H1 (cell line): Measurements from ENCODE around the gene MOSMO. TPM values are rescaled to one million over a fixed set of nuclear protein-coding genes. Genes with fewer than 3 reads are reported as not detected.

ENCODE experiments used
- CTCF ChIA-PET: fragments of 300-600 bp; sonication (Branson Sonifier 250); formaldehyde crosslinking; loops from one replicate; lab custom pipeline; 2021; ENCODE audit not compliant: partially characterized antibody; lab: Charles Lee
- POLR2A ChIA-PET: fragments of 300-600 bp; sonication (Branson Sonifier 250); formaldehyde crosslinking; loops from one replicate; lab custom pipeline; 2021; ENCODE audit warnings: inconsistent platforms; ENCODE audit not compliant: partially characterized antibody; lab: Charles Lee
- DNase-seq, 2 experiments: peaks; one replicate each; pipeline versions ENCODE4 v3.0.0 to v3.0.0-alpha.2; 2010 to 2022; ENCODE audit warnings: low spot score in 2 of 2, low read depth in 1 of 2, mixed read lengths in 1 of 2
- FAIRE-seq: peaks from 2 replicates; lab custom pipeline; 2011; peaks lifted over from hg19 to GRCh38; lab: Jason Lieb, UNC
- H2AFZ ChIP-seq: 2 replicates; pipeline ENCODE4 v1.8.1; 2012; ENCODE audit warnings: low read length, inconsistent platforms
- H2AK5ac ChIP-seq: 2 replicates; pipeline ENCODE4 v1.6.1; 2013; ENCODE audit warnings: low read depth, low read length
- H2BK120ac ChIP-seq: replicated peaks from 2 replicates; pipeline ENCODE3; 2013; ENCODE audit warnings: low read depth, low read length, inconsistent platforms
- H2BK12ac ChIP-seq: 2 replicates; pipeline ENCODE4 v1.6.1; 2013; ENCODE audit warnings: low read depth, low read length
- H2BK15ac ChIP-seq: 2 replicates; pipeline ENCODE4 v1.6.1; 2013; ENCODE audit warnings: low read length
- H2BK20ac ChIP-seq: 2 replicates; pipeline ENCODE4 v1.6.1; 2013; ENCODE audit warnings: low read length
- H2BK5ac ChIP-seq: 2 replicates; pipeline ENCODE4 v1.6.1; 2013; ENCODE audit warnings: low read depth, low read length
- H3K14ac ChIP-seq: 2 replicates; pipeline ENCODE4 v1.6.1; 2013; ENCODE audit warnings: inconsistent platforms; ENCODE audit not compliant: insufficient read length
- H3K18ac ChIP-seq: 2 replicates; pipeline ENCODE4 v1.6.1; 2013; ENCODE audit warnings: low read length; ENCODE audit errors: extremely low read depth
- H3K23ac ChIP-seq: 2 replicates; pipeline ENCODE4 v1.6.1; 2013; ENCODE audit warnings: inconsistent platforms; ENCODE audit not compliant: insufficient read length
- H3K23me2 ChIP-seq: 2 replicates; pipeline ENCODE4 v1.6.1; 2013; ENCODE audit warnings: low read depth, low read length
- H3K27ac ChIP-seq: 2 replicates; pipeline ENCODE4 v1.6.1; 2011; ENCODE audit warnings: low read depth, low read length, inconsistent platforms
- H3K27me3 ChIP-seq, 4 experiments: replicated peaks in 1 of 4; 1 replicate in 1 of 4; 2 replicates in 3 of 4; pipeline versions ENCODE4 v1.6.1 to v1.8.1; 2011 to 2013; ENCODE audit warnings: low read length in 3 of 4, mild to moderate bottlenecking in 3 of 4, inconsistent platforms in 2 of 4, mixed read lengths in 2 of 4, moderate library complexity in 1 of 4; ENCODE audit not compliant: control insufficient read depth in 3 of 4, insufficient read depth in 3 of 4; ENCODE audit errors: extremely low read depth in 1 of 4
- H3K36me3 ChIP-seq, 4 experiments: 2 replicates each; pipeline versions ENCODE4 v1.6.1 to v1.8.1; 2011 to 2013; ENCODE audit warnings: mild to moderate bottlenecking in 4 of 4, low read length in 3 of 4, moderate library complexity in 2 of 4, control low read depth in 1 of 4, inconsistent platforms in 1 of 4; ENCODE audit not compliant: insufficient read depth in 4 of 4, control insufficient read depth in 2 of 4
- H3K4ac ChIP-seq: replicated peaks from 2 replicates; pipeline ENCODE3; 2013; ENCODE audit warnings: low read length, low read depth, mixed read lengths, inconsistent platforms; ENCODE audit not compliant: insufficient read length
- H3K4me1 ChIP-seq, 4 experiments: replicated peaks in 1 of 4; 1 replicate in 1 of 4; 2 replicates in 3 of 4; pipeline versions ENCODE4 v1.6.1 to v1.8.1; 2011 to 2013; ENCODE audit warnings: low read length in 3 of 4, inconsistent platforms in 2 of 4, mixed read lengths in 1 of 4; ENCODE audit not compliant: insufficient read depth in 4 of 4, control insufficient read depth in 3 of 4
- H3K4me2 ChIP-seq, 2 experiments: 2 replicates each; pipeline versions ENCODE4 v1.6.1 to v1.8.1; 2011 to 2013; ENCODE audit warnings: low read depth in 2 of 2, low read length in 2 of 2, control low read depth in 1 of 2, inconsistent platforms in 1 of 2, mild to moderate bottlenecking in 1 of 2; ENCODE audit not compliant: insufficient read depth in 1 of 2
- H3K4me3 ChIP-seq, 4 experiments: fragments of 200-600, 300-600 bp in 1 of 4; sonication (generic), shearing (Covaris generic), sonication (Bioruptor Twin) in 1 of 4; 2 replicates each; pipeline versions ENCODE4 v1.5.1 to v1.8.1; 2011 to 2016; ENCODE audit warnings: low read length in 4 of 4, low read depth in 3 of 4, control low read depth in 2 of 4, inconsistent platforms in 2 of 4, mild to moderate bottlenecking in 2 of 4, mixed read lengths in 1 of 4, moderate library complexity in 1 of 4; ENCODE audit not compliant: insufficient read depth in 2 of 4; ENCODE audit errors: extremely low read depth in 1 of 4
- H3K56ac ChIP-seq: replicated peaks from 2 replicates; pipeline ENCODE3; 2013; ENCODE audit warnings: low read depth, mild to moderate bottlenecking, mixed read lengths, low read length, inconsistent platforms; ENCODE audit not compliant: insufficient read length
- H3K79me1 ChIP-seq: 2 replicates; pipeline ENCODE4 v1.6.1; 2013; ENCODE audit warnings: low read depth, low read length, control low read depth
- H3K79me2 ChIP-seq, 2 experiments: 2 replicates each; pipeline versions ENCODE4 v1.6.1 to v1.8.1; 2012 to 2013; ENCODE audit warnings: low read length in 2 of 2, mild to moderate bottlenecking in 2 of 2, inconsistent platforms in 1 of 2; ENCODE audit not compliant: insufficient read depth in 2 of 2, control insufficient read depth in 1 of 2
- H3K9ac ChIP-seq, 4 experiments: replicated peaks in 1 of 4; 1 replicate in 1 of 4; 2 replicates in 3 of 4; pipeline versions ENCODE4 v1.6.1 to v1.8.1; 2011 to 2013; ENCODE audit warnings: low read depth in 3 of 4, low read length in 3 of 4, control low read depth in 2 of 4, mild to moderate bottlenecking in 2 of 4, moderate library complexity in 2 of 4, inconsistent platforms in 1 of 4; ENCODE audit errors: extremely low read depth in 1 of 4
- H3K9me3 ChIP-seq, 2 experiments: 2 replicates each; pipeline versions ENCODE4 v1.6.1 to v1.8.1; 2012 to 2013; ENCODE audit warnings: mild to moderate bottlenecking in 2 of 2, moderate library complexity in 2 of 2, control low read depth in 1 of 2, inconsistent platforms in 1 of 2, low read depth in 1 of 2, low read length in 1 of 2, mixed read lengths in 1 of 2; ENCODE audit not compliant: insufficient read depth in 2 of 2
- H4K20me1 ChIP-seq, 2 experiments: replicated peaks in 1 of 2; 2 replicates each; pipeline versions ENCODE3 to v1.8.1; 2011 to 2013; ENCODE audit warnings: inconsistent platforms in 2 of 2, low read length in 2 of 2, mild to moderate bottlenecking in 1 of 2; ENCODE audit not compliant: insufficient read depth in 2 of 2, control insufficient read depth in 1 of 2
- H4K5ac ChIP-seq: 2 replicates; pipeline ENCODE4 v1.6.1; 2013; ENCODE audit warnings: low read length, low read depth, mixed read lengths, inconsistent platforms; ENCODE audit not compliant: insufficient read length
- H4K8ac ChIP-seq: 2 replicates; pipeline ENCODE4 v1.8.0; 2013; ENCODE audit warnings: mild to moderate bottlenecking, moderate library complexity, low read length, inconsistent platforms; ENCODE audit not compliant: insufficient read depth; ENCODE audit errors: extremely low read depth
- H4K91ac ChIP-seq: replicated peaks from 2 replicates; pipeline ENCODE3; 2013; ENCODE audit warnings: low read length, mixed read lengths, inconsistent platforms; ENCODE audit not compliant: insufficient read length
- ASH2L ChIP-seq: fragments of 200-600, 300-600 bp; sonication (generic); IDR thresholded peaks from one replicate; pipeline ENCODE4 v1.7.1; 2017; ENCODE audit warnings: low read length
- CHD2 ChIP-seq: IDR thresholded peaks from 2 replicates; pipeline ENCODE4 v1.6.1; 2012; ENCODE audit warnings: low read length, improper control_type of control experiment
- CTBP2 ChIP-seq: IDR thresholded peaks from 2 replicates; pipeline ENCODE4 v1.7.0; 2011; ENCODE audit warnings: borderline replicate concordance, mild to moderate bottlenecking, moderate library complexity, mixed read lengths, low read length; ENCODE audit not compliant: insufficient read depth, insufficient read length
- EZH2 ChIP-seq: fragments of 200-600 bp; sonication (generic); IDR thresholded peaks from 2 replicates; pipeline ENCODE4 v1.7.1; 2012; ENCODE audit warnings: low read depth, mild to moderate bottlenecking, moderate library complexity, low read length, inconsistent platforms; ENCODE audit not compliant: severe bottlenecking
- FOSL1 ChIP-seq: IDR thresholded peaks from 2 replicates; pipeline ENCODE4 v1.6.1; 2011; ENCODE audit warnings: mild to moderate bottlenecking, low read depth, low read length, moderate library complexity; ENCODE audit not compliant: insufficient read depth
- GTF2F1 ChIP-seq: IDR thresholded peaks from 2 replicates; pipeline ENCODE4 v1.6.1; 2012; ENCODE audit warnings: low read depth, low read length, improper control_type of control experiment, borderline replicate concordance
- MAFK ChIP-seq: IDR thresholded peaks from 2 replicates; pipeline ENCODE4 v1.6.1; 2012; ENCODE audit warnings: low read depth, mild to moderate bottlenecking, improper control_type of control experiment, low read length
- RAD21 ChIP-seq, 2 experiments: IDR thresholded peaks in 1 of 2; conservative IDR thresholded peaks in 1 of 2; 2 replicates each; pipeline ENCODE4 v1.6.1; 2011; ENCODE audit warnings: low read depth in 2 of 2, low read length in 2 of 2, improper control_type of control experiment in 1 of 2, inconsistent platforms in 1 of 2, mild to moderate bottlenecking in 1 of 2, moderate library complexity in 1 of 2
- SP2 ChIP-seq: IDR thresholded peaks from 2 replicates; pipeline ENCODE4 v1.6.1; 2012; ENCODE audit warnings: mild to moderate bottlenecking, low read length, inconsistent platforms
- TAF1 ChIP-seq: IDR thresholded peaks from 2 replicates; pipeline ENCODE4 v1.6.1; 2011; ENCODE audit warnings: mild to moderate bottlenecking, low read depth, low read length
- YY1 ChIP-seq: IDR thresholded peaks from 2 replicates; pipeline ENCODE4 v1.6.1; 2011; ENCODE audit warnings: low read depth, mild to moderate bottlenecking, low read length
- WGBS, 2 experiments: shearing (Covaris generic) in 1 of 2; methylation state at CpG; one replicate each; pipeline versions ENCODE4 v1.1.6 to v1.1.7; 2013 to 2015; ENCODE audit warnings: low lambda C conversion rate in 2 of 2, mixed read lengths in 2 of 2, inconsistent platforms in 1 of 2, low coverage in 1 of 2, missing lambda C conversion rate in 1 of 2; ENCODE audit not compliant: insufficient replicate concordance in 2 of 2, insufficient coverage in 1 of 2, insufficient read length in 1 of 2; ENCODE audit errors: extremely low coverage in 1 of 2, missing lambda C conversion rate in 1 of 2; 5-methylcytosine and 5-hydroxymethylcytosine counted together
- polyA plus RNA-seq, 7 experiments: library from polyadenylated mRNA; depleted of rRNA in 3 of 7; stranded (reverse) in 5 of 7; unstranded in 2 of 7; fragments of >200 nt in 5 of 7; fragments of 200-250 nt in 2 of 7; gene quantifications; 1 replicate in 5 of 7; 2 replicates in 1 of 7; 4 replicates in 1 of 7; pipeline versions ENCODE4 v1.2.1 to v1.2.3, GENCODE V29; 2011 to 2013; ENCODE audit warnings: missing spikeins in 2 of 7, mixed read lengths in 2 of 7
- total RNA-seq: library from RNA; stranded (reverse); fragmentation: NEBNext Ultra II Directional; extraction: Animal tissue kit (Norgen Biotek cat#: 25700); gene quantifications from 2 replicates; pipeline ENCODE4 v1.2.1, GENCODE V29; 2021
- TF ChIP-seq, protein P1 (sequence below): IDR thresholded peaks from 2 replicates; pipeline ENCODE4 v1.6.1; 2011; ENCODE audit warnings: low read length, improper control_type of control experiment

Gene MOSMO
- total and polyA plus RNA-seq, 2 of the 8 experiments (the other 6 are each of a cell fraction or from before 2014, with no cell fraction given), result 8.6 to 14.8 TPM

DNA sequence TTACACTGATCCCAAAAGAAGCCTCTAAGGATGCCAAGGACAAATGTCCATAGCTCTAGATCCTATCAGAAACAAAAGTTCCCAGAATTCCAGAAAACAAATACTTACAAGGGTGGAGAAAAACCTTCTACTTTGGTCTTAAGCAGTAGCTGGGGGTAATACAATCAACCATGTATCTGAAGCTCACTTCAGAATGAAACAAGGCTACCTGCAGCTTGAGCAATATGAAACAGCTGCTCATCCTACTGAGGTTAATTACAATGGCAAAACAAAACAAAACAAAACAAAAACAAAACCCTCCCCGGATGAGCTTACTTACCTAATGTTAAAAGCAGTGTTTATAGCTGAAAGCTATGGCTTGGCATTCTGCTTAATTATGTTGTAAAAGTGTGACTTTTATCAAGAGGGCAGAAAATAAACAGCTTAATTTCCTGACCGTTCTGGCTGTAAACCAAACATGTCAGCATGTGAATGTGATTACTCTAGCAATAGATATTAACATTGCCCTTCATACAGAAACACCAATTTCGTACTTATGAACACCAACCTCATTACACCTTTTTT, 17.4 kb upstream of the MOSMO start:
- Histone ChIP-seq H3K18ac (no peak overlapping the region), H4K20me1 (no peaks in the 10 kb centered on the region), H3K4me3 (no peak overlapping the region), H3K27me3 (no peaks in the 10 kb centered on the region), H3K14ac (no peak overlapping the region), H2BK15ac (no peak overlapping the region), H2AFZ (no peak overlapping the region), H3K9me3 (no peaks in the 10 kb centered on the region), H3K9ac (no peak overlapping the region), H4K91ac (no peak overlapping the region), H3K23me2 (no peaks in the 10 kb centered on the region), H3K79me2 (no peaks in the 10 kb centered on the region), H3K4me1 (peaks cover 0 to 2% (median 0%) of the 10 kb centered on the region in 4 experiments; a peak in 1 of 7 replicates), H2BK12ac (no peak overlapping the region), H4K5ac (no peak overlapping the region), H3K56ac (no peak overlapping the region), H3K4ac (no peak overlapping the region), H2AK5ac (no peak overlapping the region), H4K8ac (no peak overlapping the region), H3K23ac (no peak overlapping the region), H3K79me1 (no peaks in the 10 kb centered on the region), H3K36me3 (no peaks in the 10 kb centered on the region), H2BK5ac (no peak overlapping the region), H3K4me2 (no peak overlapping the region), H2BK20ac (no peak overlapping the region), H2BK120ac (no peak overlapping the region), H3K27ac (no peak overlapping the region)
- CTCF ChIA-PET, result interaction anchor here (0.6 to 3.4 kb wide), 13 partner anchors 9 to 788 kb away, joined by 3 to 23 read pairs (median 4); partner anchors contain the start of gene PDZD9
- no peak for FAIRE-seq
- 80% methylated on average over 3 of the region's 3 CpGs; no CpG with 5 or more reads in 1 of the 2 experiments for WGBS, 2 experiments
- no peak for DNase-seq
- POLR2A ChIA-PET, result interaction anchor here (1.2 kb wide), 3 partner anchors 9 to 201 kb away, joined by 3 read pairs; no protein-coding TSS in a partner anchor
- no peak for TF ChIP-seq CTBP2
- TF ChIP-seq, protein P1, sequence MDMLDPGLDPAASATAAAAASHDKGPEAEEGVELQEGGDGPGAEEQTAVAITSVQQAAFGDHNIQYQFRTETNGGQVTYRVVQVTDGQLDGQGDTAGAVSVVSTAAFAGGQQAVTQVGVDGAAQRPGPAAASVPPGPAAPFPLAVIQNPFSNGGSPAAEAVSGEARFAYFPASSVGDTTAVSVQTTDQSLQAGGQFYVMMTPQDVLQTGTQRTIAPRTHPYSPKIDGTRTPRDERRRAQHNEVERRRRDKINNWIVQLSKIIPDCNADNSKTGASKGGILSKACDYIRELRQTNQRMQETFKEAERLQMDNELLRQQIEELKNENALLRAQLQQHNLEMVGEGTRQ, result no peak
- no peak for TF ChIP-seq RAD21 (IDR thresholded peaks at IDR 0.05 in 1 of 2, conservative IDR thresholded peaks at IDR 0.05 in 1 of 2; ENCODE audit: low read depth in 2 of 2, low read length in 2 of 2)
- no peak for TF ChIP-seq FOSL1
- TF ChIP-seq EZH2, result no peak
- TF ChIP-seq CHD2, result no peak
- no peak for TF ChIP-seq ASH2L
- no peak for TF ChIP-seq TAF1
- TF ChIP-seq YY1, result no peak
- no peak for TF ChIP-seq GTF2F1
- no peak for TF ChIP-seq MAFK
- no peak for TF ChIP-seq SP2
